Epithelial cell of prostate (primary cell): Measurements from ENCODE around the gene EIF5A2.

Experiments used
- DNase-seq: peaks from one replicate; pipeline ENCODE4 v3.0.0-alpha.2; 2011; ENCODE audit warnings: low read depth, low spot score
- H3K27ac ChIP-seq: fragments of 450-650 bp; 2 replicates; pipeline ENCODE4 v1.5.1; 2017; ENCODE audit warnings: mild to moderate bottlenecking

Gene EIF5A2

DNA sequence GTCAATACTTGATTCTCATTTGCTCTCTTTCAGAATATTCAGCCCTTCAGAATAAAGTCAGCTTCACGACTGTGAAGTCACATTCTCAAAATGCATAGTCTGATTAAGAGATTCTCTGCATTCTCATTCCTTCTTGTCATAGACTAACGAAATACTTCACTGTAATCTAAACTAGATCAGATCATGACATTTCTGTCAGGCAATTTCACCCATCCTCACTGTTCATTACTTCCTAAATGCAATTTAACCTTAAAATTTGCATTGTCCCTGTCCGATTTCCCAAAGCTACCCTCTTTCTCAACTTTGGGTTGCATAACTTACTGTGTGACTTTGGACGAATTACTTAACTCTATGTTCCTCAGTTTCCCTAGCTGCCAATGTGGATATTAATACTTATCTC lies 44.6 kb downstream of the EIF5A2 start:
- H3K27ac ChIP-seq: no peak overlapping the region
- no peak for DNase-seq

DNA sequence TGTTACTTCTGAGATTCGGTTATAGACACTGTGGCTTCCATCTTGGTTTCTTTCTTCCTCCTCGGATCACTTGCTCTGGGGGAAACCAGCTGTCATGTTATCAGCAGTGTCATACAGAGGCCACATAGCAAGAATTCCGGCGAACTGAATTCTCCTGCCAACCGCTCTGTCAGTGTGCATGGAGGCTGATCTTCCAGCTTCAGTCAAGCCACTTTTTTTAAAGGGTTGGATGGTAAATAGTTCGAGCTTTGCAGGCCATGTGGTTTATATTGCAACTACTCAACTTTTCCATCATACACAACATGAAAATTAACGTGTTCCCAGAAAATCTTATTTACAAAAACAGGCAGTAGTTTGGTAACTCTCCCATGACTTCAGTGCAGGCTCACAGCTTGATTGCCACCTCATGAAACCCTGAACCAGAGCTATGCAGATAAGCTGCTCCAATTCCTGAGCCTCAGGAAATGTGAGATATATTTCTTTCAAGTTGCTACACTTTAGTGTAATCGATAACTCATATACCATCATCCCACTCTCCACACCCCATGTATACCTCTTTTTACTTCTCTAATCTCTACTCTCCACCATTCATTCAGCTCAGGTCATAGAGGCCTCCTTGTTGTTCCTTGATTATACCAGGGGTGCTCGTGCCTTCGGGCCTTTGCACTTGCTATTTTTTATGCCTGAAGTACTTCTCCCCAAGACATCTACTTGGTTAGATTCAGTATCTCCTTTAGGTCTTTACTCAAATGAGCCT lies 45.6 kb downstream of the EIF5A2 start:
- DNase-seq: no peak

DNA sequence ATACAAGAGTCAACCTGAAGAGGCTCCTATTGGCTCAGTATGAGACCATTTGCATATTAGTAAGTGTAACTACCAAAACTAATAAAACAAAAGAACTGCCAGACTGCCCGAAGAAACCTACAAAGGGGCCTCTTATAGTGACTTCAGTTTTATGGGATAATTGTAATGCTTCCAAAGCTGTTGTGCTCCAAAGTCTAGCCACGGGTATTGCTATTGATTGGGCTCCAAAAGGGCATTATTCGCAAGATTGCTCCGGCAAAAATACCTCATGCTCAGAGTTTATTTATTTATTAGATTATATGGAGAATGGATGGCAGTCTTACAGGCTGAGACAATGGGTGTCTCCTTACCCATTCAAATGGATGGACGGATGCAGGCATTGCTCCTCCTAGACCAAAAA lies 49.8 kb downstream of the EIF5A2 start:
- no peak for DNase-seq
- H3K27ac ChIP-seq: no peak overlapping the region

More for the DNA sequence above, 45.6 kb downstream of the EIF5A2 start:
- H3K27ac ChIP-seq: no peak overlapping the region

DNA sequence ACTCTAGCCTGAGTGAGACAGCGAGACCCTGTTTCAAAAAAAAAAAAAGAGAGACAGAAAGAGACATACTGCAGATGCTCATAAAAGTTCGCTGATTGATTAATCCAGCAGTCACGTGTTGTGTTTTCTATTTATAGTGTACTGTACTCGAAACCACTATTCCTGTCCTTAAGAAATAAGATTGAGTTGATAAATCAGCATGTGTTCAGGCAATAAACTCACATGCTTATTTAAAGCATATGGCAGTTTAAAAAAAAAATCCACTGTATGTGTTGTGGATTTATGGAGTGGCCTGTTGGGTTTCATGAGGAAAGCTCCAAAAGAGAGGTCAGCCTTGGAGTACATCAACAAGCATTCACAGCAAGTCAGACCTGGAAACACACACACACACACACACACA lies 56.1 kb downstream of the EIF5A2 start:
- H3K27ac ChIP-seq: no peak overlapping the region
- DNase-seq: no peak

DNA sequence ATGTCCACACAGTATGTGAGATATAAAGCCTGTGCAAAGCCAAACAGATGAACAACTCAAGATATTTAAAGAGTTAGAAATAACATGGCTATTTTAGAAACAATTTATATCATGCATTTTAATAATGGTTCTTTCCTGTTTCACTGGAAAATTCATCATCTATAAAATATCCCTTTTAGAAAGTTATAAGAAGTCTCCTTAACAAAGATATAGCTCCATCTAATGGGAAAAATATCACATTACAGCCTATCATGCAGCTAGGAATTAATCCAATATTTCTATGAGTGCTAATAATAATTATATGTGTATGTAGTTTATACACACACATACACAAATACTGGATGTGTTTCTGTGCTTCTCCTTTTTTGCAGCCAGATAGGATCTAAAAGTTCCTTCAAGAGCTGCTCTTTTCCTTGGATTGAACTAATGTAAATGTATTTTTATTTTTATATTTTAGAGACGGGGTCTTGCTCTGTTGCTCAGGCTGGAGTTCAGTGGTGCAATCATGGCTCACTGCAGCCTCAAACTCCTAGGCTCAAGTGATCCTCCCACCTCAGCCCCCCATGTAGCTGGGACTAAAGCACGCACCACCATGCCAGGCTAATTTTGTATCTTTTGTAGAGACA lies 60.0 kb downstream of the EIF5A2 start:
- H3K27ac ChIP-seq: no peak overlapping the region
- DNase-seq: no peak

DNA sequence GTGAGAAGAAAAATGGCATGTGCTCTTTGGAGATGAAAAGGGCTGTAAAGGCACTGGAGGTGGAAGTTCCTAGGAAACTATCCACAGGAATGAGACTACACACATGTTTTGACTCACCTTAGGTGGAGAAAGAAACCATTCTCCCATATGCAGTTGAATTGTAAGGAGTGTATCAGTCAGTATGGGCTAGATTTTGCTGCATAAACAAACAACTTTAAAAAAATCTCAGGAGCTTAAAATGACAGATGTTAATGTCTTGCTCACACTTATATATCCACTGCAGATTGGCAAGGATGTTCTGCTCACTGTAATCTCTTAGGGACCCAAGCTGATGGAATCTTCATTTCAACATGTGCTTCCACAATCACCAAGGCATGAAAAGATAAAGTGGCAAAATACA lies 64.1 kb downstream of the EIF5A2 start:
- H3K27ac ChIP-seq: no peak overlapping the region
- DNase-seq: no peak

DNA sequence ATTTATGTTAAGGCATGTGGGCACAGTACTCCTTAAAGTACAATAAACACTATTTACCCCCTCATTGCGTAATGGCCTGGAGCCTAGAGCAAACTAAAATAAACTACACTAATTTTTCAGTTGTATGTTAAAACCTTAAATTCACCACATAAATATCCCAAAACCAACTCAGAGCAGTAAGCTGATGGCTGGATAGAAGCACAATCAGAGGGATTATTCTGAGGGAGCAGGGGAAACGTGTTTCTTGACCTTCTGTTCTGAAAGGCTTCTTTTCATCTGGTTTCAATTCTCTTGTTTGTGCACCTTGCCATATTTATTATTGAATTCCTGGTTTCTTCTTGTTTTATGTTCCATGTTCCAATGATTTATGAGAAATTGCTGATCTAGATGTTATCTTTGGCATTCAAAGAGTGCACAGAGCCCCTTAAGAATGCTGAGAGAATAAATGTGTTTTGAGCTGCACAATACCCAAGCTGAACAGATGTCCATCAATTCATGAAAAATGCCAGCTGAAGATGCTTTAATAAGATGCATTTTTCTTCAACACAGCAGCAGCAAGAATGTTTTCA lies 68.1 kb downstream of the EIF5A2 start:
- no peak for DNase-seq
- no peak overlapping the region for H3K27ac ChIP-seq

DNA sequence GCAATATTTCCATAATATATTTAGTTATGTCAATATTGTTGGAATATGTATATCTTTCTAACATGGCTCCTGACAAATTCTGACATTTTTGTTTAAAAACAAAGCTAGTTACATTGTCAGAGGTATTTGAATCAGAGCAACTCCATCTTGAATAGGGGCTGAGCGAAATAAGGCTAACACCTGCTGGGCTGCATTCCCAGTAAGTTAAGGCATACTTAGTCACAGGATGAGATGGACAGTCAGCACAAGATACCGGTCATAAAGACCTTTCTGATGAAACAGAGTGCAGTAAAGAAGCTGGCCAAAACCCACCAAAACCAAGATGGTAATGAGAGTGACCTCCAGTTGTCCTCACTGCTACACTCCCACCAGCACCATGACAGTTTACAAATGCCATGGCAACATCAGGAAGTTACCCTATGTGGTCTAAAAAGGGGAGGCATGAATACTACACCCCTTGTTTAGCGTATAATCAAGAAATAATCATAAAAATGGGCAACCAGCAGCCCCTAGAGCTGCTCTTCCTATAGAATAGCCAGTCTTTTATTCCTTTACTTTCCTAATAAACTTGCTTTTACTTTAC lies 68.8 kb downstream of the EIF5A2 start:
- H3K27ac ChIP-seq: no peak overlapping the region
- DNase-seq: no peak
